Sigmoid colon (tissue), 4 donors: ENCODE data around the gene ANKRD35.
"Not testable (repeated sequence)": the region's sequence is repeated elsewhere in the genome, so short reads cannot be mapped to it uniquely, and the experiment has no call there.

Experiments
- CTCF ChIP-seq, 4 experiments: fragments of 450-650 bp in 3 of 4; fragments of 200-600 bp in 1 of 4; IDR thresholded peaks; one replicate each; pipeline ENCODE4 v1.5.1; 2016 to 2019; ENCODE audit warnings: antibody characterized with exemption in 4 of 4, mild to moderate bottlenecking in 3 of 4, moderate library complexity in 2 of 4
- EP300 ChIP-seq, 4 donors: sonication (generic); formaldehyde crosslinking; IDR thresholded peaks; one replicate each; pipeline ENCODE4 v1.6.1; 2017; ENCODE audit warnings: antibody characterized with exemption in 4 of 4
- POLR2A ChIP-seq, 2 donors: fragments of 450-650 bp; IDR thresholded peaks; one replicate each; pipeline ENCODE4 v1.6.1; 2016; ENCODE audit warnings: antibody characterized with exemption in 2 of 2, mild to moderate bottlenecking in 2 of 2, moderate library complexity in 2 of 2

- TF ChIP-seq CTCF, EP300, POLR2A (IDR thresholded peaks at IDR 0.05): not testable (repeated sequence)
These were observed 62.8 kb downstream of the ANKRD35 start for GRCh38 chr1:145822779-145823331.
